ENCODE results near the gene SLC66A2. TPM values are rescaled to one million over a fixed set of nuclear protein-coding genes. Genes with fewer than 3 reads are reported as not detected.

Gene SLC66A2
- total RNA-seq, 1 donor from 2014 or later: 13.5 TPM

DNA sequence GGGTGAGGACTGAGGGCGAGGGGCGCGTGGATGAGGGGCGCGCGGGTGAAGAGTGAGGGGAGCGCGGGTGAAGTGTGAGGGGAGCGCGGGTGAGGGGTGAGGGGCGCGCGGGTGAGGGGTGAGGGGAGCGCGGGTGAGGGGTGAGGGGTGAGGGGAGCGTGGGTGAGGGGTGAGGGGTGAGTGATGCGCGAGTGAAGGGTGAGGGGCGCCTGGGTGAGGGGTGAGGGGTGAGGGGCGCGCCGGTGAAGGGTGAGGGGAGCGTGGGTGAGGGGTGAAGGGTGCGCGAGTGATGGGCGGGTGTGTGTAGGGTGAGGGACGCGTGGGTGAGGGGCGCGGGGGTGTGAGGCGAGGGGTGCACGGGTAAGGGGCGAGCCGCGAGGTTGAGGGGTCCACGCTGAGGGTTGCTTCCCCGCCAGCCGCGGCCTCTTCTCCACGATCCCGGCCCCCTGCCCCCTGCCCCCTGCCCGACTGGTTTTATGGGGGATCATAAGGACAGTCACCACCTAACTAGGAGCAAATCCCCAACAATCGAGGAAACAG is 1.1 kb upstream of the SLC66A2 start:
- DNase-seq (ENCODE audit: low spot score): no peak

DNA sequence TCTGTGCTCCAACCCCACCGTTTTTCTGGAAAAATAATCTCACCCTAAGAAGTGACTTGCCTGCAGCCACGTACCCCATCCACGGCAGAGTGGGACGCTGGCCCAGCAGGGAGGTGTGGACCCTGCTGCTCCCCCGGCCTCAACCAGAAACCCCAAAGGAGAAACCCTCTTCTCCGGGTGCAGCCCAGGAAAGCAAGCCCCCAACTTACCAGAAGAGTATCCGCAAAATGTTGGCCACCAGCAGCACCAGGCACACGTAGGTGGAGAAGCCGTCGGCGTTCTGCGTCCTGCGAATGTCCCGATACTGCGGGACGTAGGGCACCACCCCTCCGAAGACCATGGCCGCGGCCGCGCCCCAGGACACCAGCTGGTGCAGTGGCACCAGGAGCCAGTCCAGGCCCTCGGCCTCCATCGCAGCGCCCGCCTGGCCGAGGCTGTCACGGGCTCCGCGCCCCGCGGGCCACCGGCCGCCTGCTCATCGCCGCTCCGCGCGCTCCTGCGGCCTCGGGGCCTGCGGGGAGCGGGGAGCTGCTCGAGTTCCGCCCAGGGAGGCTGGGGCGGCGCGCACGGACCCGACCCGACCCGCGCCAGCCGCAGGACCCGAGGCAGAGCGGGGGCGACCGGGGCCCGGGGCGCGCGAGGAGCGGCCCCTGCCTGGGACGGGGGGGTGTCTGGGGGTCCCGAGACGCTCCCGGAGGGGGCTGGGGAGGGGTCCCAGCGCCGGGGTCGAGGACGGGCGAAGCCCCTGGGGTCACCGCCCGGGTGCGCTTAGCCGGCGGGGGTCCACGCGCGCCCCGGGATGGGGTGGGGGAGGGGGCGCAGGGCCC is 725 bp downstream of the SLC66A2 start:
- DNase-seq (ENCODE audit: low spot score): no peak

DNA sequence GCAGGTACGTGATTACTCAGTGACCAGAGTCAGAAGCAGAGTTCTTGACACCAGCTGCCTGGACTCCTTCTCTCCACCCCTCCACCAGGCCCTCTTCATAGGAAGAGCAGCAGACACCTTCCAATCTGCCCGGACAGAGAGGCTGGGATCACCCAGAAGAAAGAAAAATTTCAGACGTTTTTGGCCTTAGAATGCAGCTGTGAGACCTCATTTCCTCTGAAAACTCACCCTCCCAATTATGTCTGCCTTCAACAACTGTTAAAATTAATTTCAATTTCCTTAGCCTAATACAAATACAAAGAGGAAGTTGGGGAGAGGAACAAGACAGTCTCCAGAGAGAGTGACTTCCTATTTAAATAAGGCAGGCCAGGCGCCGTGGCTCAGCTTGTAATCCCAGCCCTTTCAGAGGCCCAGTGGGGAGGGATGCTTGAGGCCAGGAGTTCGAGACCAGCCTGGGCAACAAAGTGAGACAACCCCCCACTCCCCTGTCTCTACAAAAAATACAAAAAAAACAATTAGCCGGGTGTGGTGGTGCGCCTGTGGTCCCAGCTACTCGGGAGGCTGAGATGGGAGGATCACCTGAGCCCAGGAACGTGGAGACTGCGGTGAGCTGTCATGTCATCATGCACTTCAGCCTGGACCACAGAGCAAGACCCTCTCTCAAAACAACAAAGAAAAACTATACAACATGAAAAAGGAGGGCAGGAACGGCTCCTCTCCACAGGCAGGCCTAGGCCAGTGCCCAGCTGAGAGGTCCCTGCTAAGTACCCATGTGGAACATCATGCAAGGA is 1.6 kb downstream of the SLC66A2 start:
- DNase-seq (ENCODE audit: low spot score): no peak

DNA sequence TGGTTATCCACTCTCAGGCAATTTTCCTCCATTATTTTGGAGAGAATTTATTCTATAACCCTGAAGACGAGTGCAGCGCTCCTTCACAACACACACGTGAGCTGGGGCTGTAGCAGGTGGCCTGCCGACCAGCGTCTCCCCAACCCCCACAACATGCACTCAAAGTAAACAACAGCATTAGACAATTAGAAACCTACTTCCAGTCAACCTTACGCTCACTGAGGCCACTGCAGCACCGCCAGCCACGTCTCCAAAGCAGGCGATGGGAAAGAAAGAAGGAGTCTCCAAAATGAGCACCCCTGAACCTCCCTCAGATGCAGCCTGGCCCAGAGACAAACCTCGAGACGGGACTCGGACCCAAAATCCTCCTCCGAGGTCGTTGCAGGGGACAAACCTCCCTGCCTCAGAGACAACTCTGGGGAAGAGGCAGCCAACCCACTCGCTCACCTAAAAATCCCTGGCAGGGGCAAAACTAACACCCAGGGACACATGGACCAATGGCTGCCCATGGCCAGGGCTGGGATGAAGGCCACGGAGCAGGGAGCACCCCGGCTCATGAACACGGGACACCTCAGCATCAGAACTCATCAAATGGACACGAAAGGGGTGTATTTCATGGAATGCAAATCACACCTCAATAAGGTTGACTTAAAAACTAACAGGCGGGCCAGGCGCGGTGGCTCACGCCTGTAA is 2.6 kb downstream of the SLC66A2 start:
- DNase-seq (ENCODE audit: low spot score): no peak

DNA sequence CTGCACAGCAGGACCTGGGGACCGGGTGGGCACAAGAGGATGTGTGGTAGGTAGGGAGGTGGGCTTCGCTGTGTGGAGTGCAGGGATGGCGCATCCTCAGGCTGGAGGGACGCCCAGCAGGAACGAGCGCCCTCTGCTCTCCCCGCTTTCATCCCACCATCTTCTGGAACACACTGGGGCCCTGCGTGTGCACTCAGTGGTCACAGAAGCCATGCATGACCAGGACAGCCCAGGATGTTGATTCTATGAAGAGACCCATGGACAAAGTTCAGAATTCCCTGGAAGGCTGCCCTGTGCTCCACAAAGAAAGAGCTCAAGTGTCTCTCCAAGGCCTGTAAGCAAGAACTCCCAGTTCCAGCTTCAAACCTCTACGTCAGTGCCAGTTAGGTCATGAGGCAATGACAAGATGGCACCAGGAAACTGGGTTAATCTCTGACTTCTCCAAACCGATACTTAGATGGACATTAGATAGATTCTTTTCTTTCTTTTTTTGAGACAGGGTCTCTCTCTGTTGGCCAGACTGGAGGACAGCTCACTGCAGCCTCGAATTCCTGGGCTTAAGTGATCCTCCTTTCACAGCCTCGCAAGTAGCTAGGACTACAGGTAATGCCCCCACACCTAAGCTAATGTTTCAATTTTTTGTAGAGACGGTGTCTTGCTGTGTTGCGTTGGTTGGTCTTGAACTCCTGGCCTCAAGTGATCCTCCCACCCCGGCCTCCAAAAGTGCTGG is 3.4 kb downstream of the SLC66A2 start:
- DNase-seq (ENCODE audit: low spot score): no peak

DNA sequence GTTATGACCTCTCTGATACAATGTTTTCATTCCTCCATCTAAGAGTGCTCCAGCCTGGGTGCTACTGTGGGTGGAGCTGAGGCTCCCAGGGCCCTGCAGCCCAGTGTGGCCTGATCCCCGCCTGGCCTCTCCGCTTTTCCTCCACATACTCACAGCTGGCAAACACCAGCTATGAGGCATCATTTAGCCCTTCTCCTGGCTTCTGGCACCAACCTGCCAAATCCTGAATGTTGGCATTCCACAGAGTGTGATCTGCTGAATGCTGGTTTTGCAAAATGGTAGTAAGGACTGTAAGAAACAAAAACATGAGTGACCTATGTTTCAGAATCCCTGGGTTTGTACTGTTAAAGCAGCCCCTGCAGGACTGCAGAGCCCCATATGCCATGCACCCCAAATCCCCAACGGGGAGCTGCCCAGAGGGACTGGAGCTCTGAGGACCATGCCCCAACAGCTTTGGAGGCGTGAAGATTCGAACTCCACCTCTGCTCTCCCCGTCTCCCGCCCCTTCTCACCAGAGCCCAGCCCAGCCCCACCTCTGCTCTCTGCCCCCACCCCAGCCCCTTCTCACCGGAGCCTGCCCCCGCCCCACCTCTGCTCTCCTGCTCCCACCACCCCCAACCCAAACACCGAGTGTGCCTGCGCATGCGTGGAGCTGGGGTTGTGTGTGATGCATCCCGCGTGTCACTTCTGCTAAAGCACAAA is 4.2 kb downstream of the SLC66A2 start:
- DNase-seq (ENCODE audit: low spot score): no peak

DNA sequence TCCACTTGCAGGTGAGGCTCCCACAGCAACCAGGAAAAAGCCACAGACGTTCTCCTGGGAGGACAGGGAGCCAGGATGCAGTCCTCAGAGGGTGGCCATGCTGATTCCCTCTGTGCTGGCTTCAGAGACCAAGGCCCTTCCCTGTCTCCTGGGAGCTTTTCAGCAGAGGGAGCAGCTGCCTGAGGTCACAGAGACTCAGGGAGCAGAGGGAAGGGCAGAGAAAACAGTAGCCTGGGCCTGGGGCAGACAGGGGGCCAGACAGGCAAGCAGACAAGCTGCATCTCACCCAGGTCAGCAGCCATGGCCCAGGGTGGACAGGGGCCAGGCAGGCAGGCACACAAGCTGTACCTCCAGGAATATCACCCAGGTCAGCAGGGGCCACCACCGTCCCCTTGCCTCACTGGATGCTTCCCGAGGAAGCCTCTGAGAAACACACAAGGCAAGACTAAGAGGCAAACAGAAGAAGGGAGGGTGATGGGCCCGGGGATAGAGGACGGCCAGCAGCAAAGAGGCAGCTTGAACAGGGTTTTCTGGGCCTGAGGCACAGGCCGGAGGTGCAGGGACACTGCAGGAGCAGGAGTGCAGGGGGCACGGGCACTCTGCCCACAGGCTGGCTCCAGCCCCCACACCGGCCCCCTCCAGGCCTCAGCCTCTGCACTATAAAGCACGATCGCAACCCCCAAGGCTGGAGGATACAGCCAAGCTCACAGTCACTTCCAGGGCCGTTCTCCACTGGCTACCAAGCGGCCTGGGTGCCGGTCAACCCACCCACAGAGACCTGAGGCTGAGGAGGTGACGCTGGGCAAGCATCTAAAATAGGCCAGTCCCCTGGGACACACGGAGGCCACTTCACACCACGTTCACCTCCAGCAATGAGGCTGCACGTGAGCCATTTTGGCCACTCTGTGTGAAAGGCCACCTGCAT is 6.1 kb downstream of the SLC66A2 start:
- no peak for DNase-seq (ENCODE audit: low spot score)

DNA sequence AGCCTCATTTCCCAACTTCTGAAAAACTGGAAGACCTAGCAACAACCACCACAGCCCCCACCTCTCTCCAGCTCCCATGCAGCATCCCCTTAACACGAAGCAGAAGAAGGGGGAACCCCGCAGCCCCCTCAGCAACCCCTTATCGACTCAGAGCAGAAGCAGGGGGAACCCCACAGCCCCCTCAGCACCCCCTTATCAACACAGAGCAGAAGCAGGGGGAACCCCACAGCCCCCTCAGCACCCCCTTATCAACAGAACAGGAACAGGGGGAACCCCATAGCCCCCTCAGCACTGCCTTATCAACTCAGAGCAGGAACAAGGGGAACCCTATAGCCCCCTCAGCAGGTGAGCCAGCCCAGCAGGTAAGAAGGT is 6.7 kb downstream of the SLC66A2 start:
- no peak for DNase-seq (ENCODE audit: low spot score)

DNA sequence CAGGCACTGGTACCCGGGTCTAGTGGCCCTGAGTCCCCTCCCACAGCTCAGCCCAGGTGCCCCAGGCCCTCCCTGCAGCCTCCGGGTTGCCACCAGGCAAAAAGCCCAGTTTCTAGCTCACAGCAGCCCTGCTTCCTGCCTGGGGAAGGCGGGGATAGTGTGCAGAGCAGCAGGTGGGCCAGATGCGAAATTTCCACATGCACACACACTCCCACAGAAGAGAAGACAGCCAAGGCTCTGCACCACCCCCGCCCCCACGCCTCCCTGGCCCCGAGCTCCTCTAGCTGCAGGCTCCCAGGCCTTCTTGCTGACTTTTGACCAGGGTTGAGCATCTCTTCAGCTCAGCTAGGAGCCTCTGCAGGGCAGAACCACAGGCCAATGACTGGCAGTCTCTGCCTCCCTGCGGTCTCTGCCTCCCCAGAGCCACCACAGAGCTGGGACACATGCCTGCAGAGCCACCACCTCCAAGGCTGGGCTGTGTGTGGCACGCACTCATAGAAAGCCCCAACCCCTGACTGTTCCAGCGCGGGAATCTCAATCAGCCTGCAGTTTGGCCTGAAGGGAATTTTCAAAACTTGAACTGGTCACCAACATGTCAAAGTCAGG is 7.2 kb downstream of the SLC66A2 start:
- no peak for DNase-seq (ENCODE audit: low spot score)

DNA sequence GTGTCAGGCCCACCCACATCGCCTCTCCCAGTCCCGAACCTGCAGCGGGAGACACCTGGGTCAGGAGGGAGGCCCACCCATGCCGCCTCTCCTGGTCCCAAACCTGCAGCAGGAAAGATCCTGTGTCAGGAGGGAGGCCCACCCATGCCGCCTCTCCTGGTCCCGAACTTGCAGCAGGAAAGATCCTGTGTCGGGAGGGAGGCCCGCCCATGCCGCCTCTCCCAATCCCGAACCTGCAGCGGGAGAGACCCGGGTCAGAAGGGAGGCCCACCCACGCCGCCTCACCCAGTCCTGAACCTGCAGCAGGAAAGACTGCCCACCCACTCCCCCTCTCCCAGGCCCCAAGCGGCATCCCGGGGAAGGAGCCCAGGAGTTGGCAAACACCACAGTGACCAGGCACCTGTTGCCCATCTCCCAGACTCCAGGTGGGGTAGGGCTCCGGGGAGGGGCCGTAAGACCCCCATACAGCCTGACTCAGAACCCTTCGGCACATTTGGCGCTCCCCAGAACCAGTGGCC is 7.8 kb downstream of the SLC66A2 start:
- no peak for DNase-seq (ENCODE audit: low spot score)

DNA sequence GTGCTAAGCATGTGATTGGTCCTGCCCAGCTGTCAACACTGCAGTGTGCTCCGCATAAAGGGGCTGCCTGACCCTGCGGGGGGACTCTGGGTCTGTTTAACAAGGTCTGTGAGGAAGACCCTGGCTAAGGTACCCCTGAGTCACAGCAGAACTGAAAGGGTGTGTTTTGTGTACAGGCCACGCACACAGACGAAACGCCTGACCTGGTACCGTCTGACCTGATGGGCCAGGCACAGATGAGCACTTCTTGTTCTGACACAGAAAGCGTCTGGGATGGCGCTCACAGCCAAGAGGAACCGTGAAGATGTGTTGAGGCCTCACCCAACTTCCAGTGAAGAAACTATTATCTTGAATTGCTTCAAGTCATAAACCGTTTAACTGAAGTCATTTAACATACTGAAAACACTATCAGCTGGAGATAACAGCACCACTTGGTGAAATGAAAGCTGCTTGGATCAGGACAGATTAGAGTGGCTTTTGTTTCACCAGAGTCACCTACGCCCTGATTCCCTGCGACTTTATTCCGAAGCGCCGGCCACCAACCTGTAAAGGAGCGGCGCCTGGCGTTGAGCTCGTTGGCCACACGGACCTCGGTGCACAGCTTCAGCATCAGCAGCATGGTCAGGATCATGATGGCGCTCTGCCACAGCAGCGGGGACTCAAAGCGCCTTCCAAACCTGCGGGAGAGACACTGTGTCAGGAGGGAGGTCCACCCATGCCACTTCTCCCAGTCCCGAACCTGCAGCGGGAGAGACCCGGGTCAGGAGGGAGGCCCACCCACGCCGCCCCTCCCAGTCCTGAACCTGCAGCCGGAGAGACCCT is 8.5 kb downstream of the SLC66A2 start:
- no peak for DNase-seq (ENCODE audit: low spot score)

DNA sequence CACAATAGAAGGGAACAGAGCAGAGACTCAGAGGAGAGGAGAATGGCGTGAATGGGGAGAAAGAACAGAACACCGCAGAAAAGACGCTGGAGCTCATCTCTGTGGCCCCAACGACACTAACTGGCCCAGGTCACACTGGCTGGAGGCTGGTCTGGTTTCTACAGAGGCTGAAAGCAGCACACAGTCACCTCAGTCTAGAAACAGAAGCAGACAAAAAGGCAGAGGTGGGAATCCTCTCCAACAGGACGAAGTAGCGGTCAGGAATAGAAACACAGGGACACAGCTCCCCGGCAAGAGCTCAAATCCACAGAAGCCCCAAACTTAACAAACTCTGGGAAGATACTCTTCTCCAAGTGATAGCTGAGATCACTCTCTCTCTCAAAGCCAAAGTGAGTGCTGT is 9.2 kb downstream of the SLC66A2 start:
- no peak for DNase-seq (ENCODE audit: low spot score)

DNA sequence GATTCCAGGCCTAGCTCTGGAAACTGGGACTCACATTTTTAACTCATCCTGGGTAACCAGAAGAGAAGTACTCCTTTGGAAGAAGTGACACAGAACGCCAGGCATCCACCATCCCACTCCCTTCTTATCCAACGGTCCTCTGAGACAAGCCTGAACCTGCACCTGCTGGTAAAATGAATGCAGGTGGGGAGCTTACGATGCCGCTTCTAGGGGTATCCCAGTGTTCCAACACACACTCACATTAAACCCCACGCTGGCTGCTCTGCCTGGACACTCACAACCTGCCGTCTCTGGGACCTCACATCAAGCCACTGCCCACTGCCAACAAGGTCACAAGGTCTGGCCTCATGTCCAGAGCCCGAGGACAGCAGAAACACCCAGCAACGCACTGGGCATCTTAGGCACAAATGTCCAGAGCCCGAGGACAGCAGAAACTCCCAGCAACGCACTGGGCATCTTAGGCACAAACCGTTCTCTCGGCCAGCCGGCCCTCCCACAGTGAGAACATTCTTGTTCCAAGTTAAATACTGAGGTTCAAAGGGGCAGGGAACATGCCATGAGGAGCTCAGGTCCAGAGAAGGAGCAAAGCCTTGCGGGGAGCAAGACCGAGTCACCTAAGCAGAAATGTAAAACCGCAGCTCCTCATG is 9.9 kb downstream of the SLC66A2 start:
- no peak for DNase-seq (ENCODE audit: low spot score)

DNA sequence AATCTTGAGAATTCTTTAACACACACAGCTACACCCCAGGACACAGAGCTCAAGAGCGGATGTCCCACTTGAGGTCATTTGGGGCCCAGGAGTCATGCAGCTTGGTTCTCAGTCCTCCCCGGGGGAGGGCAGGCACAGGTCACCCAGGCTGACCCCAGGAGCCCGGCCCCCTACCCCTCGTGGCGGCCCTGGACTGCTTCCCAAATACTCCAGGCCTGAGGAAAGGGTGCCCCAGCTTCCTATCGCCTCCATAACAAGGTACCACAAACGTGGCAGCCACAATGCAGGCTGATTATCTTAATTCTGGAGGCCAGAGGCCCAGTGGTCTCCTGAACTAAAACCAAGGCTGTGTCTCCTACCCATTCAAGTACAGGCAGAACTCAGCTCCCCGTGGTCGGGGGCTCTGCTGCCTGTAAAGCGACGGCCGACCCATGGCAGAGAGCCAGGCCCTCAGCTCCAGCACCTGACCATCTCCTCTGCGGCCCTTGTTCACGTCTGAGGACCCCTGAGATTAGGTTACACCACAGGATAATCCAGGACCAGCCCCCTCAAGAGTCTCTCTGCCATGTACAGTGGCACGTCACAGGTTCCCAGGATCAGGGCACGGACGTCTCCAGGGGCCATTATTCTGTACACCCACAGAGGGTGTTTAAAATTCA is 10.5 kb downstream of the SLC66A2 start:
- no peak for DNase-seq (ENCODE audit: low spot score)

DNA sequence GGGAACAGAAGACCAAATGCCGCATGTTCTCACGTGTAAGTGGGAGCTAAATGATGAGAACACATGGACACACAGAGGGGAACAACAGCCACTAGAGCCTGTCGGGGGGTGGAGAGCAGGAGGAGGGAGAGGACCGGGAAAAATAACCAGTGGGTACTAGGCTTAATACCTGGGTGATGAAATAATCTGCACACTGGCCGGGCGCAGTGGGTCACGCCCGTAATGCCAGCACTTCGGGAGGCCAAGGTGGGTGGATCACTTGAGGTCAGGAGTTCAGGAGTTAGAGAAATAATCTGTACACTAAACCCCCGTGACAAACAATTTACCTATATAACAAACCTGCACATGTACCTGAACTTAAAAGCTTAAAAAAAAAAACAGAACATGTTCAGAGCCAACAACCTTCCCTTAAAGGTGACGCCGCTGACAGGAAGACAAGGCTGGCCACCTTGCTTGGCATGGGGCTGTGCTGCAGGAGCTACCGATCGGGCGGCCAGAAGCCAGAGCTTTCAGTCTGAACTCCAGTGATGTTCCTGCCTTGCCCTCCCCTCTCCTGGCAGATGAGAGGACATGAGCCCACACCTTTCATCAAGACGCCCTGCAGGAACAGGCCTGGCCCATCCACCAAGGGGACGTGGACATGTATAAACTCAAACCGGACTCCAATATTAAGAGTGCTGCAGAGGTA is 11.2 kb downstream of the SLC66A2 start:
- DNase-seq (ENCODE audit: low spot score): no peak

DNA sequence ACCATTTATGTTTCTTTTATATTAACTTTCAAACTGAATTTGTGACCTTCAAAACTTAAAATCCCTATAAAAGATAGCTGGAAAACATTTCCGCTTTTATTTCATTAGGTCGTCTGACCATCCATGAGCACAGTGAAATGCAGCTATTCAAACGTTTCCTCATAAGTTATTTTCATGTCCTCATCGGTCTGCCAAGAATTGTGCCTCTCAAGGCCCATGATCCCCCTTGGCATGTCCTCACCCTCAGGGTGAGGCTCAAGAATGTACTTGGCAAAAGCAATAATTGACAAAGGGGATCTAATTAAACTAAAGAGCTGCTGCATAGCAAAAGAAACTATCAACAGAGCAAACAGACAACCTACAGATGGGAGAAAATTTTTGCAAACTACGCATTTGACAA is 12.4 kb downstream of the SLC66A2 start:
- DNase-seq (ENCODE audit: low spot score): no peak

DNA sequence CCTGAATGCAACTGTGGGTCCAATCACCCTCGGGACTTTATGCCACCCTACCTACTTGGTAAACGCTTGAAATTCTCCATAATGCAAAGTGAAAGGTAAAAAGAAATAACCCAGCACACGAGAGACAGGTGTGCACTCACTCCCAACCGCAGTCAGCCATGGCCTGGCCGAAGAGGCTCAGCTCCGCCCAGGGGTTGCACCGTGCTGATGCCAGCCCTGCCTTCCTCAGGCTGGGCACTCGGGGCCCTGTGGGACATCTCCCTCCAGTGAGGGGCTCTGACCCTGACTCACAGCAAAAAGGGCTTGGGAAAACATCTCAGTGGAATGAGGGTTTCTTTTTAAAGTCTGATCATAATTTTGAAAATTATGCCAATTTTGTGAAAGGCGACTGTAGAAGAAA is 13.3 kb downstream of the SLC66A2 start:
- no peak for DNase-seq (ENCODE audit: low spot score)

All from umbilical cord (tissue), 2 donors.